HG02623 (cell line): ENCODE results near the gene CDH13.

Source experiments
- ATAC-seq: cut with Tn5 transposase; IDR thresholded peaks from one replicate; pipeline ENCODE4 v1.9.1; 2021; ENCODE audit warnings: moderate library complexity; ENCODE audit not compliant: unreplicated experiment

The CDH13 gene

GRCh38 chr16:83137894-83138293 lies 511.1 kb downstream of the CDH13 start:
- no peak for ATAC-seq

- ATAC-seq = no peak
Observed at GRCh38 chr16:83138512-83138911, 511.7 kb downstream of the CDH13 start.

GRCh38 chr16:83138976-83139690 lies 512.4 kb downstream of the CDH13 start:
- ATAC-seq = no peak

GRCh38 chr16:83143788-83144187 lies 517.0 kb downstream of the CDH13 start:
- no peak for ATAC-seq

DNA sequence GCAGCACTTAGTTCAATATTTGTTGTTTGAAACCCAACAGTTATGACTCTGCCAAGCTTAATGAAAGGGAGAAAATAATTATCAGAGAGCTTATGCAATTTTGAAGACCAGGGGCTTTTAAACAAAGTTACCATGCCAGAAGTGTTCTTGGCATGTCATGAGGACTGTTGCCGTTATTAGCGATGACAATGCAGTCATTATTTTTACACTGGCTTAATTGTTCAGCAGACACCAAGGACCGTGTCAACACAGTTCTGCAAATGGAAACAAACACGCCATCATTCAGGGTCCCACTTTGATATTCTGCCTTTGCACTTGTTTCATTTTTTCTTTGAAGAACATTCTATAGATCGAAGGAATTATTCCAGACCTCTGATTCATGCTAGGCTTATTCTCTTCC lies 518.5 kb downstream of the CDH13 start:
- no peak for ATAC-seq

- ATAC-seq = no peak
Observed at GRCh38 chr16:83147244-83147643, 520.5 kb downstream of the CDH13 start.

- no peak for ATAC-seq
Observed at GRCh38 chr16:83158320-83158957, 531.7 kb downstream of the CDH13 start.

DNA sequence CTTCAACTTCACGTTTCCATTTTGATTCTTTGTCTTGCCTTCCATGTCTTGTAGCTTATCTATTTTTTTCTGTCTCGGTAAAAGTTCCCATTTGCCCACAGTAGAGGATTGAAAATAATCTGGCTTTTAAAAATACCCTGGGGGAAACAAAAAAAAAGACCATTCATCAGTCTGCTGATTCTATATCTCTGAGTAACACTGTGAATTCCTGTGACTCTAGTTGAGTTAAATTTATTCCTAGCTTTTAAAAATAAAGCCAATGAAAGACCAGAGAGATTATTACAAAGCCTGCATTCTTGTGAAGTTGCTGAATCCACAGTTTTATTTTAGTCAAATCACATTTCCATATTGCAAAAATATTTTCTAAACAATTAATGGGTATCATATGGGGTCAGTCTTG lies 532.3 kb downstream of the CDH13 start:
- ATAC-seq = no peak

GRCh38 chr16:83160287-83161020 lies 533.7 kb downstream of the CDH13 start:
- ATAC-seq = no peak

GRCh38 chr16:83162791-83163190 lies 536.0 kb downstream of the CDH13 start:
- ATAC-seq = no peak

DNA sequence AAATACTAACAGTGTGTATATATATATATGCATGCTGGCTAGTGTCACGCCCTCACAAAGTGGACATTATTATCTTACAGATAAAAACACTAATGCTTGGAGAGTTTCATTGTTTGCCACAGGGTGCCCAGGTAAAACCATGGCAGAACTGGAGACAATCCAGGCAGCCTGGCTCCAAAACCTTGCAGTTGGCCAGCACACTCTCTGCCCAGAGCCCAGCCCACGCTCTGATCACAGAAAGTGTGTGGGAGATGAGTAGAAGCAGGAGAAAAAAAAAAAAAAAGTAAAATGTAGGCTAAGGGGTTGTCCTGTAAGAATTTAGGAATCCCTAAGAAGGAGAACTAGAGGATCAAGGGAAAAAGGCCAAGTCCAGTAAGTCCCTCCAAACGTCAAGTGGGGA lies 538.0 kb downstream of the CDH13 start:
- no peak for ATAC-seq

GRCh38 chr16:83171396-83171795 lies 544.6 kb downstream of the CDH13 start:
- ATAC-seq = no peak

- ATAC-seq = no peak
Observed at GRCh38 chr16:83174671-83175070, 547.9 kb downstream of the CDH13 start.

DNA sequence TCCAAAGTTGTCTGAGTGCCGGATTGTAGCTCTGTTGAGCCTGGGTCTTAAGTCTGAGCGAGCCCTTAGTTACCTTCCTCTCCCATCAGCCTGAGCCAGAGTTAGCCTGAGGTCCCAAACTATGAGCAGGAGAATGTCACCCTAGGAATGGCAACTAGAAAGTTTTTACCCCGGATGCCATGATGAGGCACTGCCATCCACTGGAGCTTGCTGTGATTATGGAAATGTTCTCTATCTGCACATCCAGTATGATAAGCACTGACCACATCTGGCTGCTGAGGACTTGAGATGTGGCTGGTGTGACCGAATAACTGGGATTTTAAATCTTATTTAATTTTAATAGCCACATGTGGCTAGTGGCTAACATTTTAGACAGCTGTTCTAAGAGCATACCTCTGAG lies 550.0 kb downstream of the CDH13 start:
- ATAC-seq = no peak

DNA sequence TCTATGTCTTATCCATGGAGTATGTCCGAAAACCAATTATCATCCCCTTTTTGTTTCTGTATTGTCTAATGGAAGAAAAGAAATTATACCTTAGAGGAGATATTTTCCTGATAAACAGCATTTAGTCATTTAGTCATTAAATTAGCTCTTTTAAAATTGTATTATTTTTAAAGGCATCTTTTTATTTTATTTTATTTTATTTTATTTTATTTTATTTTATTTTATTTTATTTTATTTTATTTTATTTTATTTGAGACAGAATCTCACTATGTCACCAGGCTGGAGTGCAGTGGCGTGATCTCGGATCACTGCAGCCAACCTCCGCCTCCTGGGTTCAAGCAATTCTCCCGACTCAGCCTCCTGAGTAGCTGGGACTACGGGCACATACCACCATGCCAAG lies 559.1 kb downstream of the CDH13 start:
- no peak for ATAC-seq

DNA sequence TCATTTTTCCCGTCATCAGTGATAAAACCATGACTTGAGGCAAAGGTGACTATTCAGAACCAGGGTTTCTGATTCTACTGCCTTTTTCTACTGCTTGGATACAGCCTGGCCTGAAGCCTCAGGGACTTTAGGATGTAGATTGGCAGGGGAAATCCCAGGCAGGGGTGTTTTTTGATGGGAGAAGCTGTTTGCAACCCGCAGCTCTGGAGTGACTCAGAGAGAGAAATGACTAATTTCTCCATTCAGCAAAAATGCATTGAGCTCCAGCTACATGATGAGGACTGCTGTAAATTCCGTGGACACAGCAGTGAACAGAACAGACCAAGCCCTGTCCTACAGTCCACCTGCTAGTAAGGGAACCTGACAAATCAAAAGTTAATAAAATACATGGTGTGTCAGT lies 560.6 kb downstream of the CDH13 start:
- no peak for ATAC-seq

GRCh38 chr16:83196796-83197195 lies 570.0 kb downstream of the CDH13 start:
- ATAC-seq = no peak

DNA sequence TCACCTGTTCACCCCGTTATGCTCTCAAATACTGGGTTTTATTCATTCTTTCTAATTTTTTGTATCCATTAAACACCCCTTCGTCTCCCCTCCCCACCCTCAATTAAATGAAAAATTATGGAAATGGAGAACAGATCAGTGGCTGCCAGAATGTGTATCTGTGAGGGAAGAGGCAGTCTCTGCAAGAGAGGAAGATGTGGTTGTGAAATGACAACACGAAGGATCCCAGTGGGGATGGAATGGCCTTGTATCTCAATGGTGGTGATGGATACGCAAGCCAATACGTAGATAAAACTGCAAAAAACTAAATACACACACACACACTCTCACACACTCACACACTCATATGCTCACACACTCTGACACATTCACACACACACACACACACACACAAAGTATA lies 570.7 kb downstream of the CDH13 start:
- ATAC-seq = no peak

DNA sequence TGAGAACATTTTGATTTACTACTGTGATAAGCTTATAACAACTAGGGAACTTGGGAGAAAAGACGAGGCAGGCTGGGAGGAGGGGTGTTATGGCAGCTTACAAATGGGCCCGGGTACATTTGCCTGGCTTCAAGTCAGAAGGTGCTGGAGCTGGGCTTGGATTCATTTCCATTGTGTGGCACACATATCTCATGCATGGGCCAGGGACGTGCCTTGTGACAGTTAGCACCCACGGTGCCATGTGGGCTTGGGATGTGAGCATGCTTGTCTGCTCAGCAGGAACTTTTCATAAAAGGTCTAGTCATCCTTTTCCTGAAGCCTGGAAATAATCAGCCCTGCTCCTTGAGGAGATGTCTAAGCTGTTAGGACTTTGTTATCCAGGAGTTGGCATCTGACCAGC lies 572.2 kb downstream of the CDH13 start:
- ATAC-seq = no peak

GRCh38 chr16:83200005-83200779 lies 573.4 kb downstream of the CDH13 start:
- ATAC-seq = no peak

DNA sequence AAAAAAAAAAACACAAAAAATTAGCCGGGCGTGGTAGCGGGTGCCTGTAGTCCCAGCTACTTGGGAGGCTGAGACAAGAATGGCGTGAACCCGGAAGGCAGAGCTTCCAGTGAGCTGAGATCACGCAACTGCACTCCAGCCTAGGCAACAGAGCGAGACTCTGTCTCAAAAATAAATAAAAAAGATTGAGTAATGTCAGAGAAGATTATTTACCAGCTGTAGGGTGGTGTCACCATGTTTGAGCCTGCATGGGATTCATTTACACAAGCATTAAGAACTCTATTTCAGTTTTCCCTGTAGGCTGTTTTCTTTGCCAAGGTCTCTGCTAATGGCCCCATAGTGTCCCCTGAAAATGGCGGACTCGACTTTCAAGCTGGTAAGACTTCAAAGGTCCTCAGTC lies 575.0 kb downstream of the CDH13 start:
- ATAC-seq = no peak
